GM21367 (cell line): ENCODE data around the gene KAZALD1.
"Not testable (repeated sequence)": the region's sequence is repeated elsewhere in the genome, so short reads cannot be mapped to it uniquely, and the experiment has no call there.

Experiments used
- ATAC-seq: cut with Tn5 transposase; IDR thresholded peaks from one replicate; pipeline ENCODE4 v1.9.1; 2021; ENCODE audit not compliant: unreplicated experiment

The KAZALD1 gene

DNA sequence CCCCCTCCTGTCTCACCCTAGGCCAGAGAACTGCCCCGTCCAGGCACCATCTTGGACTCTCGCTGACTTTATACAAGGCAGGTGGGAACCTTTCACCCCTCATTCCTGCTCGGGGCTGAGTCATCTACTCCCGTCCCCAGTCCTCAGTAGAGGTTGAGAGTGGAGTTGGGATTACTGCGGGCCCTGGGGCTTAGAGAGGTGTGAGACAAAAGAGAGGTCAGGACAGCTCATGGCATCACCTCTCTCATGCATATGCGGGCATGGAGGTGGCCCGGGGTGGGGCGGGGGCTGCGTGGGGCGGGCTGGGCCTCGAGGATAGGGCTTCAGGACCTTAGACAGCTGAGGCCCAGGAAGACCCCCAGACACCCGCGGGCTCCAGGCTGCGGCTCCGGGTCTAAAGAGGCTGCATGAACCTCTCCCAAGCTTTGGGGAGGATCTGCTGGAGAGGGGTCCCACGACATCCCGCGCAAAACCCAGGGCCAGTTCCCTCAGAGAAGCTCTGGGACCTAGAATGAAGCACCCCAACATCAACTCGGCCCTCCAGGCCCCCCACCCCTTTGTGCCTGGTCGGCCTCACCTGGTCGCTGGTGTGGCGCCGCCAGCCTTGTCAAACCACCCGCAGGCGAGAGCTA, 31.2 kb upstream of the KAZALD1 start:
- ATAC-seq = no peak

DNA sequence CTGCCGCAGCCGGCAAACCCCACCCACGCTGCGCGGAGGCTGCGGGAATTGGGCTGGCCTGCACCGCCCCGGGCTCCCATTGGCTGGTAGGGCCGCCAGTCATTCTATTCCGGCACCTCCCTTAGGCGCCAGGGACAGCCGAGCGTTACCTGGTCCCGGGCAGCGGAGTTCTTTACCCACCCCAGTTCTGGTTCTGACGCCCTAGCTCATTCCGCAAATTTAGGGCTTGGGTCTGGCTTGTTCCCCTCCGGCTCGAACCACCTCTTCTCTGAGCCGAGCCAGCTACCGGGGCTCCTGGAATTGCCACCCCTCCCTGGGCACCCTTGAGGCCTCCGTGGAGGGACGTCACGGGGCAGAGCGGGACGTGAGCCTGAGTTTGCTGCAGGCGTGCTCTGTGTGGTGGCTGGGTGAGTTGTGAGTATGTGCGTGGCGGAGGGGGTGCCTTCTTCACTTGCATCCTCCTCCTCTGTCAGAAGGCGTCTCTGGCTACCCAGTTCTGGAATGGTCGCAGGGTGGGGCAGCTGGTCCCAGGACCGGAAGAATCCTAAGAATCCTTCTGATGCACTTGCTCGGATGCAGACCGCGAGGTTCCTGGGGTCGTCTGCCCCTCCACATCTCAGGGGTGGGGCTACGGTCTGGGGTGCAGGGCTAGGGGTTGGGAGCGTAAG, 30.5 kb upstream of the KAZALD1 start, which contains the start of the genes PDZD7 and SFXN3:
TSS of gene PDZD7 (minus strand) at position 2 of the 668 bp plus-strand sequence. CDS start 910 bp downstream, outside the sequence.
TSS of gene SFXN3 (plus strand) at position 107 of the 668 bp plus-strand sequence. CDS start 3,461 bp downstream, outside the sequence.
- peak; percentile 84 for ATAC-seq

DNA sequence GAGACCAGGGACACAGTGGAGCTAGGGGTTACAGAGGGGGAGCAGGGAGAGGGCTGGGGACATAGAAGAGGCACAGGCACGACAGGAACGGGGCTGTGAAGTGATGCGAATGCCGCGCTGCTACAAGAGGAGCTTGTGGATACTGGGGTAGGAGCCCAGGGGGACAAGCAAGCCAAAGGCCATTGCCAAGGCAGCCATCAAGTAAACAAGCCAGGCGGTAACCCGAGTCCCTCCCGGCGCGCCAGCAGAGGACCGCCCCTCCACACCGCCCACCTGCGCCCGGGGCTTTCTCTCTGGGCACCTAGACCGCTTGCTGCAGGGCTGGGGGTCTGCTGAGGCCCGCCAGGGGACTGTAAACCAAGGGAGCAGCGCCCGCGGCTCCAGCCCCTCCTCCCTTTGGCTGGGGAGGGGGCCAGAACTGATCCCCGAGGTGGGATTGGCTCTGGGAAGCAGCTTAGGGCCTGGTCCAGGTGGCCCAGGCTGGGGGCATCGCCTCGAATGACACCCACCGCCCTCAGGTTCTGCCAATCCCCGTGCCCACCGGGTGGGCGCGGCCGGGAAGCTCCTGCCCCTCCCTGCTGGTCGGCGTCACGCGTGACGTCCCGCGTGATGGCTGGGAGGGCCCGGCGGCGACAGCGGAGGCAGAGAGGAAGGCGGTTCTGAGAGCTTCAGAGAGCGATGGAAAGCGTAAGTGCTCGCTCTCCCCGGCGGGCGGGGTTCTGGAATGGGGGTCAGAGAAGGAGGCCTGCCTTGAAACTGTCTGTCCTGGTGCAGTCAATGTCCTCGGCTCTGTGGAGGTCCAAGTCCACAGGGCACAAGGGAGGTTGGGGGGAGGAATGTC, 29.8 kb upstream of the KAZALD1 start:
- ATAC-seq = no peak

DNA sequence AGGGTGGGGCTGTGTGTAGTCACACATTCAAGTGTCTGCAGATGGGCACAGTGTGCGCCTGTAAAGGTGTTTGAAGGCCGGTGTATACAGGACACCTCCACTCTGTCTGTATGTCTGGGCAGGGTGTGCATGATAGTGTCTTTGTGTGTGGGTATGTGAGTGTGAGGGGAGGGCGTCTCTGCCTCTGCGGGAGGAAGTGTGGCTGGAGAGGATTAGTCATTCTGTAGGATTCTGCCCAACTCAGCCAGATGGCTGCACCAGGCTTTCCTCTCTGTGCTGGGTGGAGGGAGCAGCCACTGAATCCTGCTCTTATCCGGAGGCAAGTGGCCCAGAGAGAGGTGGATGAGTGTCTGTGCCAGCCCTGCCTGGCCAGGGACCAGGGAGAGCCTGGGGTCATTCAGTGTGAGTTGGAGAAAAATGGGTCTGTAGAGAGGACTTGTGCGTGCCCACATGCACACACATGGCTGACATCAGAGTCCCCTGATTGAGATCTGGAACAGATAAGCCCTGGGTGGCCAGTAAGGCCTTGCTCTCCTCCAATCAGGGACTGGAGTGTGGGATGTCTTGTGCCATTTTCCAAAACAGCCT, 29.1 kb upstream of the KAZALD1 start:
- ATAC-seq = no peak

DNA sequence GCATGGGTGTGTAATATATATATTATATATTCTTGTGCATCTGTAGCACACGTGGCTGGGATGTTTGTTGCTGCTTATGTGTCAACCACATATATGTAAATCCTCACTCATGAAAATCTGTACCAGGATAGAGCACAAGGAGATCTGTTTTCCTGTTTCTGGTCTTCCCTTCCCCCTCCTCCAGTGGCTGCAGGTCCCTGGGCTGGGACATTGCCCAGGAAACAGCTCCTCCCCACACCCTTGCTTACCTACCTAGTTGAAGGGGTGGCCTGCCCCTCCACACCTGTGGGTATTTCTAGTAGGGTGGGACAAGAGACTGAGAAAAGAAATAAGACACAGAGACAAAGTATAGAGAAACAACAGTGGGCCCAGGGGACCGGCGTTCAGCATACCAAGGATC, 28.5 kb upstream of the KAZALD1 start:
- no peak for ATAC-seq

DNA sequence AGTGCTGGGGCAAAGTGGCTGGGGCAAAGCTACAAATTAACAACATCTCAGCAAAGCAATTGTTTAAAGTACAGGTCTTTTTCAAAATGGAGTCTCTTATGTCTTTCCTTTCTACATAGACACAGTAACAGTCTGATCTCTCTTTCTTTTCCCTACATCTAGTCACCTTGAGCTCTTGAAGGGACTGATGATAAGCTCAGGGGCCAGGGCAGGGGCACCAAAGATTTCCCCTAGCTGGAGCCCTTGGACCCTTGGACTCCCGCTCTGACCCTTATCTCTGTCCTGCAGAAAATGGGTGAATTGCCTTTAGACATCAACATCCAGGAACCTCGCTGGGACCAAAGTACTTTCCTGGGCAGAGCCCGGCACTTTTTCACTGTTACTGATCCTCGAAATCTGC, 27.4 kb upstream of the KAZALD1 start:
- ATAC-seq = not testable (repeated sequence)

DNA sequence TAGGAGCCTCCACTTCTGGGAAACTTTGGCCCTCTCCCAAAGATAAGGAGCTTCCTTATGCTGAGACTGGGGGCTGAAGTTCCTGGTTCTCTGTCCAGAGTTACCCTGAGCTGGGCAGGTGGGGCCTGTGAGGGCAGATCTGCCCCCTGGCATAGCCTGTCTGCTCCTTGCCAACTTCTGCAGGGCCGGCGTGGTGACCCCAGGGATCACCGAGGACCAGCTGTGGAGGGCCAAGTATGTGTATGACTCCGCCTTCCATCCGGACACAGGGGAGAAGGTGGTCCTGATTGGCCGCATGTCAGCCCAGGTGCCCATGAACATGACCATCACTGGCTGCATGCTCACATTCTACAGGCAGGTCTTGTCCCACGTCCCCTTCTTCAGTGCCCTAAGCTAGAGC, 26.5 kb upstream of the KAZALD1 start:
- no peak for ATAC-seq

DNA sequence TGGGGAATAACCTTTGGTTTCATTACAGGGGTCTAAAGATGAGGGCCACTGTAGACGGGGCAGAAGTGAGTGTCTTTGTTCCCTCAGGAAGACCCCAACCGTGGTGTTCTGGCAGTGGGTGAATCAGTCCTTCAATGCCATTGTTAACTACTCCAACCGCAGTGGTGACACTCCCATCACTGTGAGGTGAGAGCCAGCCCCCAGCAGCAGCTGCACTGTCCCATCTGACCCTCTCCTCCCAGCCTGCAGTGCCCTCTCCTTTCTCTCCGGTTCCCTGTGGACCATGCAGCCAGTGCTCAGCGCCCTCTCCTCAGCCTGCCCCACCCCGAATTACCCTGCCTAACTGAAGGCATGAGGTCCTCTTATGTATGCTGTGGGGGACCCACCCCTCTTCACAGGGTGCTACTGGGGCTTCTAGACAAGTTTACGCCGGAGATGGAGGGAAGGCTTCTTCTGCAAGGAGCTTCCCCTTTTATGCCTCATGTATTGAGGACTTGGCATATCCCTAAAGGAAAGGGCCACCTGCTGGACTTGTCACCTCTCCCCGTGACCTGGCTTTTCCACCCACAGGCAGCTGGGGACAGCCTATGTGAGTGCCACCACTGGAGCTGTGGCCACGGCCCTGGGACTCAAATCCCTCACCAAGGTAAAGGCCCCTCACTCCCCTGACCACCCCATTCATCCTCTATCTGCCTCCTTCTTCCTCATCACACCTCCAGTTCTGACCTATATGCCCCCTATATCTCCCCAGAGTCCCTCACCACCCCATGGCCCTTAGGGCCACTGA, 25.7 kb upstream of the KAZALD1 start:
- ATAC-seq = no peak

DNA sequence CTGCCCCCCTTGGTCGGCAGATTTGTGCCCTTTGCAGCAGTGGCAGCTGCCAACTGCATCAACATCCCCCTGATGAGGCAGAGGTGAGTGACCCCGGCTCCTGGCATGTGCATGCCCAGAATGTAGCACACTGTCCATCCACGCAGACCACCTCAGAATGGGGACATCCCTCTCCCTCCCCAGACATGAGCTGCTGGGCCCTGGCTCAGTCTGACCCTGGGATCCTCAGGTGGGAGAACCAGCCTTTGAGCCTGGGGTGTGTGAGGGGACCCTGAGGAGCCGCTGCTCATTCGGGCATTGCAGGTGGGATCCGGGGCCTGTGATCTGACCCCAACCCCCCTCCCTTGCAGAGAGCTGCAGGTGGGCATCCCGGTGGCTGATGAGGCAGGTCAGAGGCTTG, 25.1 kb upstream of the KAZALD1 start:
- no peak for ATAC-seq

DNA sequence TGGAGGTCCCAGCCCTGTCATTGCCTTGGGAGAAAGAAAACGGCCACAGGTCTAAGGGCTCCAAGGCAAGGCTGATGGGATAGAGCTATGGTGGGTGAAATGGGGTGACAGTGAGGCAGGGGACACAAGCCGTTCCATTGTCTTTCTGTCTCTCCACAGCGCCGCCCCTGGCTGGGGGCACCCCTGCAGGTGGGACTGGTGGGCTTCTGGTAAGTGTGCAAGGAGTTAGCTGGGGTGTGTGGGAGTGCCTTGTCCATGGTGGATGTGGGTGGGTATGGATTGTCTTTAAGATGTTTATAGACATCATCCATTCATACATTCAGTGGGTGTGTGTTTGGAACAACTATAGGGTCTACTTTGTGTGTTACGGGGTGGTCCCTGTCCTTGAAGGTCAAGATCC, 23.3 kb upstream of the KAZALD1 start:
- no peak for ATAC-seq

DNA sequence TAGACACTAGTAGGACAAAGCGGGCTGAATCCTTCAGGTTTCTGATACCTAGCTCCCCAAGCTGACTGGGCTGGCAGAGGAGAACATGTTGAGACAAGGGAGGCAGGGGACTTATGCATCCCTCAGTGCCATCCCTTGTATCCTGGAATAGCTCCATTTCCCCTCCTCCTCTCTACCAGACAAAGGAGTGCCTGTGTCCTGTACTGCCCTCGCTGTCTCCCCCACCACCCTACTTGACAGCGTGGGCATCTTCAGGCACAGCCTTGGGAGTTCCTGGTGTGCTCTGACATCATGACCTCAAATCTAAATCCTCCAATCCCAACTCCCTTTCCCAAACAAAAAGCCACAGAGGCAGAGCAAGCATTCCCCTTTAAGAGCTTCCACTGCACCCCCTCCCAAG, 21.7 kb upstream of the KAZALD1 start:
- no peak for ATAC-seq

DNA sequence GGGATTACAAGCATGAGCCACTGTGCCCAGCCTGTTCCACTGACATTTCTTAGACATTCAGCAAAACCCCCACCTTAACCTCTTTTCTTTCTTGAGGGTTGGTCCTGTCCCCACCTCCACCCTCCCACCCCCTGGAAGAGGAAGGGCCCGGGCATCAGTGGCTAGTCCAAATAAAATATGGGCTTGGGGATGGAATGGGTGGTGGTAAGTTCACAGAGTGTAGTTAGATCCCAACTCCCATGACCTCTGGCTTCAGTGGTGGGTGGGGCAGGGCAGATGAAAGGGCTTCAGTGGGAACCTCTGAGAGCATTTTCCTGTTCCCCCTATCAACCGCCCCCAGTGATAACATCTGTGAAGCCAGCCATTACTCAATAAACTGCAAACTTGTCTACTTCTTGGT, 20.9 kb upstream of the KAZALD1 start:
- ATAC-seq = no peak

DNA sequence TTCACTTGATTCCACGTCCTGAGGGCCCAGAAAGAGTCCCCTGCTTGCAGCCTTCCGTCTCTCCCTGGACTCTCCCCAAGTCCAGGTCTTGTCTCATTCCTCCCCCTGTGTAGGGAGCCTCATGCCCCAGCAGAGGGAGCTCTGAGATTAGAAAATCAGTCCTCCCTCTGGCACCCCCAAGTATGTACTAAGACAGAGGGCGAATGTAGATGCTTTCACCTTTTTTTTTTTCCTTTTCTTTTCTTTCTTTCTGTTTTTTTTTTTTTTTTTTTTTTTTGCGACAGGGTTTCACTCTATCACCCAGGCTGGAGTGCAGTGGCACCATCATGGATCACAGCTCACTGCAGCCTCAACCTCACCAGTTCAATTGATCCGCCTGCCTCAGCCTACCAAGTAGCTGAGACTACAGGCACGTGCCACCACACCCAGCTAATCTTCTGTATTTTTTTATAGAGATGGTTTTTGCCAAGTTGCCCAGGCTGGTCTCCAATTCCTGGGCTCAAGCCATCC, 20.5 kb upstream of the KAZALD1 start:
- no peak for ATAC-seq

DNA sequence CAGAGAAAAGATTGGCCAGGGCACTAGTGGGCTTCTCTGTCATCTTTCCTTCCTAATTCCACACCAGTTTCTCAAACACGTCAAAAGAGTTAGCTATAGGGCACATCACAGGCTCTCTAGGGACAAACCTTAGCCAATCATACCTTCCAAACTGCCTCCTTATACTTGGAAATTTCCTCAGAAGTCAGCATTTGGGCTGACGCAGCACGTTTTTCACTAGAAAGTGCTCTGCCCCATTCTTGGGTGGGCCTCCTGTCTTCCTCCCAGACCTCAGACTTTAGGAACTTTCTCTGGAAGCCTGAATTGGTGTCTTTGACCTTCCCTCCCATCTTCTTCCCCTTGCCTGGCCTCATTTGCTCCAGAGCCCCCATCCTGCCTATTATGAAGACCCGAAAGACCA, 19.7 kb upstream of the KAZALD1 start:
- ATAC-seq = no peak

DNA sequence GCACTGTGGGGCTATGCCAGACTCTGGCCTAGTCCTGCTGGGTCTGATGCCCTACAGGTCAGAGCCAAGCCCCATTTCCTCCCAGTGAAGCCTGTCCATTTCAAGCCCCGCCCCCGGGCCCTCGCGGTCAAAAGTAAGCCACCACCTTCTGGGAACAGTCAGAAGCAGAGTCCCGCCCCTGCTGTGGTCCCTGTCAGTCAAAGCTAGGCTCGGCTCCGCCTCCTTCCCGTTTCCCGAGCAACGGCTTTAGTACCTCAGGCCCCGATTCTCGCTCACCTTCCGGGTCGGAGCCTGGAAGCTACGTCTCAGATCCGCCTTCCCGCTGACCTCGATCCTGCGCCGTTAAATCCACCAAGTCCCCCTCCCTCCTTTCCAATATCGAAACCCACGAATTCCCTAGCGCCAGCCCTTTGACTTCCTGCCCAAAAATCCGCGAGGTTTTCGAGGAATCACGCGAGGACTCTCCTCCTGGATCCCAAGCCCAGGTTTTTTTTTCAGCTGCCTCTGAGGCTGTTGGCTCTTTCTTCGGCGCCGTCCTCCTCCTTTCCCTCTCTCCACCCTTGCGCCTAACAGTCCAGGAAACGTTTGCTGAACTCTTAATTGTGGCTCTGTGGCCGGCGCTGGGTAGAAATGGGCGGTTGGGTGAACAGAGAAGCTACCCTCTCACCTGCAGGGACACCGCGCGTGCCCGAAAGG, 19.0 kb upstream of the KAZALD1 start:
- peak; percentile 92 for ATAC-seq

DNA sequence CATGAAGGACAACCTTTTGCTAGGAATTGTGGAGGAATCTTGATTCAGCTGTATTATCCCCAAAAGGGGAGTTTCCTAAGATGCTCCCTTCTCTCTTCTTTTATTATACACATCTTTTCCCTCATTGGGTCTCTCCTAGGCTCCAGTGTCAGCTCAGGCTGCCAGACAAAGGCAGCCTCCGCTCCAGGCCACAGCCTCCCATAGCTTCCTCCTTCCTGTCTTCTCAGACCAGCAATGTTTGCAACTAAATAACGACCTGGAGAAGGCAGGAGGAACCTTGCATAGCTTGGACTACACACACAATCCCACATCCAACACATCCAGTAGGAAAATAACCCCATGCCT, 18.5 kb upstream of the KAZALD1 start:
- ATAC-seq = no peak

DNA sequence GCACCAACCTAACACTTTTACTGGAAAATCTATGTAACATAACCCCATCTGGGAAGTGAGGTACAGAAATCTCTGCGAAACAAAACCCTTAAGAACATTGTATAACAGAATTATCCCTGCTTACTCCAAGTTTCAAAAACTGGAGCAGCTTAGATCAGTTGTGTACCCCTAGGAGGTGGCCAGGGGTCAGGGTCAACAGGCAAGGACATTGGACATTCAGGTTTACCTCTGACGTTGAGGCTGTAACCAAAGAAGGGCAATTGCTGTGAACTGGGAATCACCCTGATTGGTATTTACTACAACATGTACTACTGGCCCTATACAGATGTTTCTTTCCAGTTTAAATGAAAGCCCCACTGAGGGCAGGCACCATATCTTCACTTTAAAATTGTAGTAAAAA, 17.7 kb upstream of the KAZALD1 start:
- no peak for ATAC-seq

DNA sequence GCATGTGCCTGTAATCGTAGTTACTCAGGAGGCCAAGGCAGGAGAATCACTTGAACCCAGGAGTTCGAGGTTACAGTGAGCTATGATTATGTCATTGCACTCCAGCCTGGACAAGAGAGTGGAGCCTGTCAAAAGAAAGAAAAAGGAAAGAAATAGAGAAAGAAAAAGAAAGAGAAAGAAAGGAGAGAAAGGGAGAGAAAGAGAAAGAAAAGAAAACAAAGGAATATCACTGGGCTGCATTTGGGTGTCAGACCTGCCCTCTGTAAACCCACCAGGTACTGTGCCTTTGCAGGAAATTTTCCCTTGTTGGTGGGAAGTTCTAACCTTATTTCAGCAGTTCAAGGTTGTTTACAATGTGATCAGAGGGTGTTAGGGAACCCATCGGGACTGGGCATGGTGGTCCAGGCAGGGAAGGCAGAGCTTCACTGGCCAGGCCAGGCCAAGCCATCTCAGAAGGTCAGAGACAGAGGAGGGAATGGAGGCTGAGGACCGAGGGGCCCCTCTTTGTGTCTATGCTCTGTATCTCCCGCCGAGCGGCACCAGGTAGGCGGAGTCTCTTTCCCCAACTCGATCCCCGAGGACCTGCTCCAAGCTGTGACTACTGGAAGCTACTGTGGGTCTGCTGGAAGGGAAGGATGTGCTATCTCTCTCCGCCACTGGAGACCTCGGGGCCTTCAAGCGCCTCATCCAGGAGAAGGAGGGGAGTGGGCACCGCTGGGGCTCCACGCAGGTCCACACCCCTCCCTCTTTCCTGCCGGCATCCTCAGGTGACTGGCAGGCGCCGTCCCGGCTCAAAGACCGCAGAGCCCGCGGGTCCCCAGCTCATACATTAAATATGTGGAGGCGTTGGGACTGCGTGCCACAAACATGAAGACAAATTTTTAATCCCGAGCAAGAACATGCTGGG, 15.2 kb upstream of the KAZALD1 start:
- no peak for ATAC-seq

DNA sequence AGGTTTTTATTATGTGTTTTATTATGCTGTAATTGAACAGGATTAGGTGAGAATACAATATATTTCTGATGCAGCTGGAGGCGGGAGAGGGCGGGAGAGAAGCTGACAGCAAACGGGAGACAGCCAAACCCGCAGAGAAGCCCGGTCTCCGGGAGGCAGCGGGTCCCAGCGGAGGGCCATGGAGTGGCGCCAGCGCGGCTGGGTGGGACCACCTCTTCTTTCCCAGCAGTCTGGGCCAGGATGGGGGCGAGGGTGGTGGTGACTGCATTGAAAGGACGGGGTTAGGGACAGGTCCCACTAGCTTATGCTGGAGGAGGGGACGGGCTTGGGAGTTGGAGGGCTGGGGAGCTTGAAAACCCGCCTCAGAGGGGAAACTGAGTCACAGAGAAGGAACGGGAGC, 14.5 kb upstream of the KAZALD1 start:
- ATAC-seq = no peak
